SKM-1 treated with dmso at 0.1 percent for 144 hours (cell line): ENCODE results near the gene IGFBP7.

Experiments used
- DNase-seq: peaks from one replicate; lab custom pipeline; 2025; ENCODE audit not compliant: unreplicated experiment; lab: John Stamatoyannopoulos, UW

The IGFBP7 gene, protein sequence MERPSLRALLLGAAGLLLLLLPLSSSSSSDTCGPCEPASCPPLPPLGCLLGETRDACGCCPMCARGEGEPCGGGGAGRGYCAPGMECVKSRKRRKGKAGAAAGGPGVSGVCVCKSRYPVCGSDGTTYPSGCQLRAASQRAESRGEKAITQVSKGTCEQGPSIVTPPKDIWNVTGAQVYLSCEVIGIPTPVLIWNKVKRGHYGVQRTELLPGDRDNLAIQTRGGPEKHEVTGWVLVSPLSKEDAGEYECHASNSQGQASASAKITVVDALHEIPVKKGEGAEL

DNA sequence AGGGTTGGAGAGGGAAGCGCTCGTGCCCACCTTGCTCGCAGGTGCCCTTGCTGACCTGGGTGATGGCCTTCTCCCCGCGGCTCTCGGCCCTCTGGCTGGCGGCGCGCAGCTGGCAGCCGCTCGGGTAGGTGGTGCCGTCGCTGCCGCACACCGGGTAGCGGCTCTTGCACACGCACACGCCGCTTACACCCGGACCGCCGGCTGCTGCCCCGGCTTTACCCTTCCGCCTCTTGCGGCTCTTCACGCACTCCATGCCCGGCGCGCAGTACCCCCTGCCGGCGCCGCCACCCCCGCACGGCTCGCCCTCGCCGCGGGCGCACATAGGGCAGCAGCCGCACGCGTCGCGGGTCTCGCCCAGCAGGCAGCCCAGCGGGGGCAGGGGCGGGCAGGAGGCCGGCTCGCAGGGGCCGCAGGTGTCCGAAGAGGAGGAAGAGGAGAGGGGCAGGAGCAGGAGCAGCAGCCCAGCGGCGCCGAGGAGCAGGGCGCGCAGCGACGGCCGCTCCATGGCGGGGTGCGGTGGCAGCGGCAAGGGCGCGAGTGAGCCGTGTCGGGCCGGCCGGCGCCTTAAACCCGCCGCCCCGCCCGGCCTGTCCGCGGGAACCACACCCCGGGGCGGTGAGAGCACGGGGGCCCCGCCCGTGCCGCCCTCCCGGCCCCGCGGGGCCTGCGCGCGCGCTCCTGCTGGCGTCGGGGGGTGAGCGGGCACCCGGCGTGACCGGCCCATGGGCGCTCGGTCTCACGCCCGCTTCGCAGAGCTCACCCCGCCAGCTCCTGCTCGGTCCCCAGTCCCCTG lies at the start of gene IGFBP7:
IGFBP7 (minus strand) TSS at position 539 of the 793 bp plus-strand sequence; CDS start at position 505, 34 bp downstream.
- peak; percentile 65 for DNase-seq

GRCh38 chr4:57159866-57160265 lies 49.7 kb upstream of the IGFBP7 start:
- DNase-seq: no peak

- no peak for DNase-seq
Observed at GRCh38 chr4:57158762-57159161, 48.6 kb upstream of the IGFBP7 start.

GRCh38 chr4:57158221-57158620 lies 48.0 kb upstream of the IGFBP7 start:
- DNase-seq: no peak

GRCh38 chr4:57157596-57158137 lies 47.5 kb upstream of the IGFBP7 start:
- no peak for DNase-seq

- no peak for DNase-seq
Observed at GRCh38 chr4:57156242-57156990, 46.2 kb upstream of the IGFBP7 start.

- DNase-seq: no peak
Observed at GRCh38 chr4:57154926-57155325, 44.7 kb upstream of the IGFBP7 start.

- no peak for DNase-seq
Observed at GRCh38 chr4:57154191-57154590, 44.0 kb upstream of the IGFBP7 start.

- DNase-seq: no peak
Observed at GRCh38 chr4:57153207-57153606, 43.0 kb upstream of the IGFBP7 start.

- DNase-seq: no peak
Observed at GRCh38 chr4:57151481-57151880, 41.3 kb upstream of the IGFBP7 start.

DNA sequence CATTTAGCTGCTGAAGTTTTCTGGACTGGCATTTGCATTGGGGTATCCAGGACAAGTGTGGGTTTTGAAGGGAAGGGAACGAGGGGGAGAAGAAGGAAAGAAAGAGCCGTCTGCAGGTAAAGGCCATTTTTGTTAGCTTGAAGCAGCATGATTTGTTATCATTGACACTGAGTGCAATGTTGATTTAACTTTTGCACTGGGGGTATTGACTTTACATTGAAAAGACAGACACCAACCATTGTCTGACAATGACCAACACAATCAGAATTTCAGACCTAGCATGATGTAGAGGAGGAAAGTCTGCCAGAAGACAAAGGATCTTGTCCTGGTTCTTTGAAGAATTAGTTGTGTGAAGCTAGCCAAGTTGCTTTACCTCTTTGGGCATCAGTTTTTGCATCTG lies 39.6 kb upstream of the IGFBP7 start:
- DNase-seq: no peak

- DNase-seq: no peak
Observed at GRCh38 chr4:57148831-57149505, 38.8 kb upstream of the IGFBP7 start.

GRCh38 chr4:57148177-57148576 lies 38.0 kb upstream of the IGFBP7 start:
- DNase-seq: no peak

DNA sequence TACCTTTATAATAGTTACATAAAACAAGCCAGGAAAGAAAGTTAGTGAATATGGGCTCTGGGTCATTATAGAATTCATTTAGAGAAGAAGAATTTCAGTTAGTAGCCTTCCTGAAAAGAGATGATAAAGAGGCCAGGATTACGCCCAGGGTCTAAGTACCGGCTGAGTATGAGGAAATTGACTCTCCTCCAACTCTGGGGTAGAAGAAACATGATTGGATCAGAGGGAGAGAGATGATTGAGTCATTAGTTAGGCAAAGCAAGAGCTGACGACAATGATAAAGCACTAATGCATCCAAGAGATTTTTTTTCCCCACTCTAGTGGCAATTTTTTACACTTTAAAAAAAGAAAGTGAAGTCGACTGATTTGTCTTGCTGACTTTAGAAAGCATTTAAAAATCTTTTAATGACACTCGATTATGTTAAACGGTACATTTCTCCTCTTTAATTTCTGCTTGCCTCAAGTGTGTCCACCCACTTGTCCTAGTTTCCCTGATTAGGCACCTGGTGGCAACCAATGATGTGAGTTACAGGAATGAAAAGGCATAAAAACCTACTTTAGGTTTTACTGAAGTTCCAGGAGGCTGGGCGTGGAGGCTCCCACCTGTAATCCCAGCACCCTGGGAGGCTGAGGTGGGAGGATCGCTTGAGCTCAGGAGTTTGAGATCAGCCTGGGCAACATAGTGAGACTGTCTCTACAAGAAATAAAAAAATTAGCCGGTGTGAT lies 37.3 kb upstream of the IGFBP7 start:
- no peak for DNase-seq

- no peak for DNase-seq
Observed at GRCh38 chr4:57146444-57146843, 36.3 kb upstream of the IGFBP7 start.

GRCh38 chr4:57144466-57144865 lies 34.3 kb upstream of the IGFBP7 start:
- no peak for DNase-seq

- DNase-seq: no peak
Observed at GRCh38 chr4:57139783-57140182, 29.6 kb upstream of the IGFBP7 start.

GRCh38 chr4:57137261-57137660 lies 27.1 kb upstream of the IGFBP7 start:
- no peak for DNase-seq

GRCh38 chr4:57136281-57136680 lies 26.1 kb upstream of the IGFBP7 start:
- DNase-seq: no peak

DNA sequence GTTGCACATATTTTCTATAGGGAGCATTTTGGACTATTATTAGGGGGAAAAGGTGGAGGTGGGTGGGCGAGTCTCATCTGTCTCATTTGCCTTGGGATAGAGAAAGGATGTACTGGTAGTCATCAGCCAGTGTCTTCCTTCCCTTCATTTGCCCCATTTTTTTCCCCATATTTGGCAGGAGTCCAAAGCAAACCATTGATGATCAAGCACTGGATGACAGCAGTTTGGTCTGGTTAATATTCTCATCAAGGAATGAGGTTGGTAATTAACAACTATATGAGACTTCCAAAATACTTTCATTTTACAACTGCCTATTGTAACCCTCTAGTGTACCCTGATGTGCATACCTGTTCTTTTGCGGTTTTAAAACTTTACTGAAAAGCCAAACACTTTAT lies 22.6 kb upstream of the IGFBP7 start:
- no peak for DNase-seq
